NCI-H1105 (cell line): ENCODE measurements around the gene MLLT10.
"Not testable (repeated sequence)": the region's sequence is repeated elsewhere in the genome, so short reads cannot be mapped to it uniquely, and the experiment has no call there.

Experiments used
- DNase-seq: peaks from one replicate; lab custom pipeline; 2025; lab: John Stamatoyannopoulos, UW

MLLT10 gene

GRCh38 chr10:21700474-21700873 is 166.4 kb downstream of the MLLT10 start:
- no peak for DNase-seq

GRCh38 chr10:21702633-21703111 is 168.6 kb downstream of the MLLT10 start:
- no peak for DNase-seq

GRCh38 chr10:21705142-21705827 is 171.3 kb downstream of the MLLT10 start:
- no peak for DNase-seq

GRCh38 chr10:21705828-21706176 is 171.8 kb downstream of the MLLT10 start:
- no peak for DNase-seq

- no peak for DNase-seq
These were observed 173.5 kb downstream of the MLLT10 start for GRCh38 chr10:21707498-21707897.

- no peak for DNase-seq
These were observed 178.9 kb downstream of the MLLT10 start for GRCh38 chr10:21712975-21713374.

- no peak for DNase-seq
These were observed 181.6 kb downstream of the MLLT10 start for GRCh38 chr10:21715531-21716195.

GRCh38 chr10:21717437-21718054 is 183.5 kb downstream of the MLLT10 start:
- DNase-seq: not testable (repeated sequence)

- no peak for DNase-seq
These were observed 185.5 kb downstream of the MLLT10 start for GRCh38 chr10:21719502-21719901.

- no peak for DNase-seq
These were observed 186.1 kb downstream of the MLLT10 start for GRCh38 chr10:21720090-21720489.

- no peak for DNase-seq
These were observed 187.1 kb downstream of the MLLT10 start for GRCh38 chr10:21721000-21721665.

- DNase-seq: no peak
These were observed 188.2 kb downstream of the MLLT10 start for GRCh38 chr10:21722209-21722608.

GRCh38 chr10:21724020-21724589 is 190.1 kb downstream of the MLLT10 start:
- DNase-seq: no peak

- peak; percentile 95 for DNase-seq
These were observed 190.8 kb downstream of the MLLT10 start for GRCh38 chr10:21724687-21725367.

- DNase-seq: no peak
These were observed 192.7 kb downstream of the MLLT10 start for GRCh38 chr10:21726601-21727225.

- DNase-seq: no peak
These were observed 193.6 kb downstream of the MLLT10 start for GRCh38 chr10:21727452-21728168.

- DNase-seq: no peak
These were observed 194.6 kb downstream of the MLLT10 start for GRCh38 chr10:21728618-21729017.

- DNase-seq: no peak
These were observed 198.2 kb downstream of the MLLT10 start for GRCh38 chr10:21732067-21732772.

GRCh38 chr10:21733710-21734109 is 199.7 kb downstream of the MLLT10 start:
- no peak for DNase-seq

- DNase-seq: no peak
These were observed 203.1 kb downstream of the MLLT10 start for GRCh38 chr10:21737106-21737505.
